ENCODE measurements around the gene POLR1H. TPM values are rescaled to one million over a fixed set of nuclear protein-coding genes. Genes with fewer than 3 reads are reported as not detected.

POLR1H gene
- total RNA-seq, 4 donors from 2014 or later, result 13.2 to 35.8 (median 19.8) TPM

DNA sequence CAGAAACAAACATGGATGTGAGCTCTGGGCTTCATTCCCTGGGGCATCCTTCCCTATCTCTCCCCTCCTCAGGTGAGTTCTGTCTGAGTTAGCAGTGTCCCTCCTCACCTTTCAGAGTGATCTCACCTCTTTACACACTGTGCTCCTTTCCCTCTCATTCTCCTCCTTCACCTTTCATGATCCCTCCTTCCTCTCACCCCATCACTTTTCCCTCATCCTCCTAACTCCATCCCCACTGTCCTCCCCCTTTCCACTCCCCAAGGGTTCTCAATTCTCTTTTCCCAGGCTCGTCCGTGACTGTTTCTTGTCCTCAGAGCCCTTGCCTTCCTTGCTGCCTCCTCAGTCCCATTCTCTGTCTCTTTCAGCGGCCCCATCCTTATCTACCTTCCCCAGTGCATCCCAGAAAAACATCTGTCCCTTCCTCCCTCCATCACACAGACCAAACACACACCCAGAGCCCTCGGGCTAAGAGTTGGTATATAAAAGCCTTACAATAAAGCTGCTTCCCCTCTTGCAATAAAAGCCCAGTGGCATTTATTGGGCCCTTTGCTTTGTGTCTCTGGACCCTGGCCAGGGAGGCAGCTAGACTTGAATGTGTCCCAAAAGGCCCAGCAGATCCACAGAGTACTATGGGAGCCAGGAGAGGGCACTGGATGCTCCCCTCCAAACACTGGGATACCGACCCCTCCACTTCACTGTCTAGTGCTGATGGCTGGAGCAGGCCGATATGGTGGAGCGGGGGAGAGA lies 12.6 kb downstream of the POLR1H start:
- H3K36me3 ChIP-seq, result peaks cover 0 to 42% (median 3%) of the 10 kb centered on the region in 3 donors
- H3K27ac ChIP-seq, result no peak overlapping the region
- peaks cover 0 to 72% (median 5%) of the 10 kb centered on the region in 4 donors for H3K27me3 ChIP-seq
- peak overlapping the region; percentile 45 to 68 (median 62) for H3K4me3 ChIP-seq
- TF ChIP-seq POLR2A (IDR thresholded peaks at IDR 0.05) (no peak), CTCF (IDR thresholded peaks at IDR 0.05) (no peak)
- peaks cover 14 to 58% (median 20%) of the 10 kb centered on the region in 3 donors for H3K4me1 ChIP-seq
- intact Hi-C loops (cut with DNase I), result no loop called here
- 37 to 49% methylated on average over 4 to 5 of the region's 7 CpGs for WGBS, 2 donors
- DNase-seq, result no peak
- H3K9me3 ChIP-seq, result no peaks in the 10 kb centered on the region

- 5 to 6% methylated on average over 27 to 31 of the region's 37 CpGs for WGBS, 2 donors
Observed at GRCh38 chr6:30074331-30075093, 13.4 kb downstream of the POLR1H start.

GRCh38 chr6:30075094-30075789 lies 14.2 kb downstream of the POLR1H start, which contains the start of gene RNF39:
Gene RNF39 (minus strand): TSS chr6:30075769. CDS start chr6:30075585, 184 bp downstream.
- intact Hi-C loops (cut with DNase I), result no loop called here
- DNase-seq, result no peak
- peak within 1 kb of the TSS; percentile 45 to 68 (median 62) for H3K4me3 ChIP-seq
- 2 to 3% methylated on average over 15 to 21 of the region's 64 CpGs for WGBS, 2 donors
- peak within 1 kb of the TSS; percentile 71 to 81 (median 74) for H3K27ac ChIP-seq
- H3K9me3 ChIP-seq, result no peaks in the 10 kb centered on the region
- peaks cover 14 to 55% (median 20%) of the 10 kb centered on the region in 3 donors for H3K4me1 ChIP-seq
- peak in 3 of 4 donors; percentile 20 to 58 (median 46) for TF ChIP-seq POLR2A (IDR thresholded peaks at IDR 0.05)
- TF ChIP-seq CTCF (IDR thresholded peaks at IDR 0.05), result no peak
- peaks cover 0 to 26% (median 0%) of the 10 kb centered on the region in 3 donors for H3K36me3 ChIP-seq
- peaks cover 0 to 83% (median 5%) of the 10 kb centered on the region in 4 donors for H3K27me3 ChIP-seq

More at GRCh38 chr6:30074331-30075093, 13.4 kb downstream of the POLR1H start:
- H3K4me3 ChIP-seq, result peak overlapping the region; percentile 45 to 68 (median 62)
- H3K36me3 ChIP-seq, result peaks cover 0 to 34% (median 0%) of the 10 kb centered on the region in 3 donors
- intact Hi-C loops (cut with DNase I), result no loop called here
- peak overlapping the region; percentile 71 to 81 (median 74) for H3K27ac ChIP-seq
- H3K27me3 ChIP-seq, result peaks cover 0 to 80% (median 5%) of the 10 kb centered on the region in 4 donors
- H3K9me3 ChIP-seq, result no peaks in the 10 kb centered on the region
- no peak for TF ChIP-seq POLR2A (IDR thresholded peaks at IDR 0.05)
- TF ChIP-seq CTCF (IDR thresholded peaks at IDR 0.05), result no peak
- peaks cover 14 to 55% (median 20%) of the 10 kb centered on the region in 3 donors for H3K4me1 ChIP-seq
- no peak for DNase-seq

DNA sequence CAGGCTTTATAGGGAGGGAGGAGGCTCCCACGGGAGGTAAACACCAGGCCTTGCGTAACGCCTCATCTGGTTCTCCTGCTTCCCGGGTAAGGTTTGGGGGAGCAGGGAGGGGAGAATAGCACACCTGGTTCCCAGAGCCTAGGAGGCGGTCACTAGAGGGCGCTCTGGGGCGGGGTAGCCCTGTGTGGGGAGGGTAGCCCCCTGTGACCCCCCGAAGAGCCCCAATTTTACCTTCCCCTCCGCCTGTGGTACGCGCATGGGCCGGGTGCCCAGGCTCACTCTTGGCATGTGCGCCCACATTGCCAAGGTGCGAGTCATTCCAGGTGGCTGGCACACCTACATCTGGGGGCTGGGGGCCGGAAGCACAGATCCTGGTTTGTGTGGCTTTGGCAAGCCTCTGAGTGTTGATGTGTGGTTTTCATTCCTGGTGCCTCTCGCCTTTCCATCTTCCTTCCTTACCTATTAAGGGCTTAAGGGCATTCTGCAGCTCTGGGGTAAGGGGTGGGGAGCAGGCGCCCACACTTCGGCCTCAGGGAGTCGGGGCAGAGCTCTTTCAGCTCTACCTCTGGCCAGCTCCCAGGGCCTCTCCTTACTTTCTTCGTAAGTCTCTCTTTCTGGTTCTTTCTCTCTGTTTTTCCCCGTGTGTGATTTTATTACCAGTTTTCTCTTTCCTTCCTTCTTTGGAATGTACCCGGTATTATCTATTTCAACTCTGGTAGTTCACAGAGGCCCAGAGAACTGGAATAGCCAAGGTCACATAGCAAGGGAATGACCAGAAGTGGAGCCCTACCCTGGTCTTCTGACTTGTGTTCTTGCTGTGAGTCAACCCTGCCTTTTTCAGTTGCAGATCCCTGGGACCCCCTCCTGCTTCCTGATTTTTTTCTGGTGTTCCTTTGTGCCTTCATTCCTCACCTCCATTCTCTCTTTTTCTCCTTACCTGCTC lies 15.0 kb downstream of the POLR1H start:
- H3K27ac ChIP-seq, result peak overlapping the region; percentile 8 to 81 (median 74)
- WGBS, 2 donors, result 18 to 25% methylated on average over 7 to 9 of the region's 22 CpGs
- TF ChIP-seq POLR2A (IDR thresholded peaks at IDR 0.05), result no peak
- peak in 5 of 6 experiments; percentile 31 to 47 (median 37) for TF ChIP-seq CTCF (IDR thresholded peaks at IDR 0.05)
- DNase-seq, result no peak
- H3K4me3 ChIP-seq, result peak overlapping the region; percentile 45 to 68 (median 62)
- peaks cover 0 to 18% (median 0%) of the 10 kb centered on the region in 3 donors for H3K36me3 ChIP-seq
- H3K27me3 ChIP-seq, result peaks cover 0 to 75% (median 5%) of the 10 kb centered on the region in 4 donors
- intact Hi-C loops (cut with DNase I), result no loop called here
- peaks cover 14 to 50% (median 18%) of the 10 kb centered on the region in 3 donors for H3K4me1 ChIP-seq
- no peaks in the 10 kb centered on the region for H3K9me3 ChIP-seq

All from esophagus squamous epithelium (tissue), 5 donors.